ENCODE results near the gene SH3BGRL2. TPM values are rescaled to one million over a fixed set of nuclear protein-coding genes. Genes with fewer than 3 reads are reported as not detected.

Gene SH3BGRL2
- total RNA-seq, 1 experiment from 2014 or later, result 11.8 TPM

- no peak overlapping the region for H3K27ac ChIP-seq (ENCODE audit: insufficient read length, low read depth, low read length)
- no peak overlapping the region for H3K56ac ChIP-seq (ENCODE audit: insufficient read length, low read depth, low read length)
- Mint-ChIP-seq H3K9me3 (no peaks in the 10 kb centered on the region), H3K27me3 (ENCODE audit: low read depth) (no peaks in the 10 kb centered on the region; the same call in 1 of the 2 replicates), H3K4me1 (peaks cover 14% of the 10 kb centered on the region in 2 experiments), H3K36me3 (ENCODE audit: insufficient read depth in 1 of 3, low read depth in 3 of 3) (no peaks in the 10 kb centered on the region), H3K4me3 (no peak overlapping the region), H3K27ac (no peak overlapping the region)
- H4K8ac ChIP-seq (replicated peaks; ENCODE audit: insufficient read length, low read depth, low read length), result no peak overlapping the region
- H3K18ac ChIP-seq (ENCODE audit: insufficient read length, low read depth, low read length), result no peak overlapping the region
- WGBS (ENCODE audit: extremely low coverage, insufficient read length, low lambda C conversion rate), result no CpG with 5 or more reads among the region's 9 CpGs
- no peaks in the 10 kb centered on the region for H3K23me2 ChIP-seq (ENCODE audit: insufficient read length, low read depth, low read length, poor library complexity, severe bottlenecking)
- H3K14ac ChIP-seq (ENCODE audit: insufficient read depth, low read length), result no peak overlapping the region
- H3K9me3 ChIP-seq (ENCODE audit: control insufficient read depth, low read depth, low read length), result no peaks in the 10 kb centered on the region
- no peak overlapping the region for H3K9ac ChIP-seq (ENCODE audit: extremely low read depth, insufficient read length, low read length)
- H2BK5ac ChIP-seq (ENCODE audit: insufficient read length, low read length), result no peak overlapping the region
- H2AK5ac ChIP-seq (ENCODE audit: insufficient read length, low read length), result no peak overlapping the region
- H3K79me2 ChIP-seq (ENCODE audit: insufficient read depth, low read length), result no peaks in the 10 kb centered on the region
- H3K4ac ChIP-seq (ENCODE audit: low read depth, low read length), result no peak overlapping the region
- no peak overlapping the region for H4K5ac ChIP-seq (ENCODE audit: insufficient read length, low read depth, low read length)
- no peak overlapping the region for H2BK120ac ChIP-seq (ENCODE audit: low read depth, low read length, poor library complexity, severe bottlenecking)
- no peak overlapping the region for H3K4me2 ChIP-seq (ENCODE audit: insufficient read depth, insufficient read length, low read length)
- H2BK15ac ChIP-seq (ENCODE audit: low read depth, low read length), result no peak overlapping the region
- no peak for DNase-seq
- no peak for TF ChIP-seq CTCF (conservative IDR thresholded peaks at IDR 0.05)
- H4K20me1 ChIP-seq (ENCODE audit: control insufficient read depth, insufficient read depth, insufficient read length), result peaks cover 2% of the 10 kb centered on the region
- no peak overlapping the region for H3T11ph ChIP-seq (ENCODE audit: low read length)
- H3K23ac ChIP-seq (ENCODE audit: insufficient read length, low read depth, low read length), result no peak overlapping the region
- H3K79me1 ChIP-seq (ENCODE audit: insufficient read depth, low read depth, low read length, poor library complexity, severe bottlenecking), result no peaks in the 10 kb centered on the region
- H2BK20ac ChIP-seq (ENCODE audit: low read depth, low read length, poor library complexity, severe bottlenecking), result no peak overlapping the region
- H3K4me1 ChIP-seq (ENCODE audit: insufficient read depth, low read length), result no peaks in the 10 kb centered on the region
- no peaks in the 10 kb centered on the region for H3K27me3 ChIP-seq (ENCODE audit: insufficient read depth, low read length)
- no peak overlapping the region for H4K91ac ChIP-seq (ENCODE audit: insufficient read length, low read depth, low read length)
- H2AFZ ChIP-seq (ENCODE audit: low read length), result no peak overlapping the region
- H2BK12ac ChIP-seq (ENCODE audit: insufficient read length, low read depth, low read length), result no peak overlapping the region
Measured at GRCh38 chr6:79712616-79713135, 81.5 kb downstream of the SH3BGRL2 start.

All from H9 (cell line).